Small intestine (tissue), 7 donors: ENCODE results near the gene XPC. TPM values are rescaled to one million over a fixed set of nuclear protein-coding genes. Genes with fewer than 3 reads are reported as not detected.

Experiments
- DNase-seq, 2 donors: peaks; one replicate each; pipeline versions ENCODE4 v3.0.0 to v3.0.0-alpha.2; 2013
- FAIRE-seq: peaks from 2 replicates; lab custom pipeline; 2012; peaks lifted over from hg19 to GRCh38; lab: Jason Lieb, UNC
- H3K27ac ChIP-seq, 3 donors: one replicate each; pipeline ENCODE4 v1.5.1; 2013; ENCODE audit warnings: low read length in 2 of 3, mild to moderate bottlenecking in 2 of 3, control low read depth in 1 of 3, inconsistent platforms in 1 of 3, low read depth in 1 of 3, moderate library complexity in 1 of 3
- H3K27me3 ChIP-seq, 3 donors: one replicate each; pipeline ENCODE4 v1.6.1; 2013; ENCODE audit warnings: low read length in 3 of 3, inconsistent platforms in 1 of 3; ENCODE audit not compliant: control insufficient read depth in 3 of 3, insufficient read depth in 3 of 3
- H3K36me3 ChIP-seq, 3 donors: one replicate each; pipeline ENCODE4 v1.6.1; 2013; ENCODE audit warnings: low read length in 3 of 3, inconsistent platforms in 1 of 3, low read depth in 1 of 3, mild to moderate bottlenecking in 1 of 3, moderate library complexity in 1 of 3; ENCODE audit not compliant: control insufficient read depth in 3 of 3, insufficient read depth in 2 of 3
- H3K4me1 ChIP-seq, 3 donors: one replicate each; pipeline ENCODE4 v1.6.1; 2013; ENCODE audit warnings: low read length in 2 of 3, inconsistent platforms in 1 of 3, low read depth in 1 of 3, mild to moderate bottlenecking in 1 of 3, moderate library complexity in 1 of 3; ENCODE audit not compliant: control insufficient read depth in 3 of 3, insufficient read depth in 2 of 3
- H3K4me3 ChIP-seq, 3 donors: one replicate each; pipeline ENCODE4 v1.5.1; 2013; ENCODE audit warnings: low read length in 3 of 3, control low read depth in 1 of 3, inconsistent platforms in 1 of 3, low read depth in 1 of 3, mild to moderate bottlenecking in 1 of 3, moderate library complexity in 1 of 3
- H3K9me3 ChIP-seq, 2 donors: one replicate each; pipeline ENCODE4 v1.6.1; 2013; ENCODE audit warnings: low read depth in 1 of 2, low read length in 1 of 2; ENCODE audit not compliant: control insufficient read depth in 2 of 2, insufficient read depth in 1 of 2
- WGBS, 3 donors: extraction: QIAGEN DNeasy Blood & Tissue Kit; methylation state at CpG; one replicate each; pipeline ENCODE4 v1.1.7; 2013; 5-methylcytosine and 5-hydroxymethylcytosine counted together
- polyA plus RNA-seq, 4 donors: library from polyadenylated mRNA; stranded (reverse) in 3 of 4; unstranded in 1 of 4; fragments of 200-250 nt in 3 of 4; fragments of 120-200 nt in 1 of 4; gene quantifications; one replicate each; pipeline versions ENCODE4 v1.2.1 to v1.2.3, GENCODE V29; 2013
- donor health status: healthy with polysubstance abuse.
- donor health status: control.
- donor health status: control.
- donor health status: Bipolar disorder and iron deficiency.
- donor health status: healthy.

The XPC gene
- polyA plus RNA-seq, 4 donors: 17.3 to 38.6 (median 24.4) TPM

- Histone ChIP-seq H3K27ac (no peak overlapping the region), H3K9me3 (no peaks in the 10 kb centered on the region), H3K27me3 (no peaks in the 10 kb centered on the region), H3K4me1 (no peaks in the 10 kb centered on the region), H3K4me3 (no peak overlapping the region), H3K36me3 (peaks cover 7 to 18% (median 7%) of the 10 kb centered on the region in 3 donors)
- 61 to 67% (median 62%) methylated on average over 4 of the region's 4 CpGs for WGBS, 3 donors
- no peak for FAIRE-seq
- no peak for DNase-seq
Measured at GRCh38 chr3:14188041-14188754, 9.8 kb upstream of the XPC start.

GRCh38 chr3:14186854-14187458 is 8.6 kb upstream of the XPC start:
- no peak for DNase-seq
- no peak for FAIRE-seq
- Histone ChIP-seq H3K27ac (no peak overlapping the region), H3K4me3 (no peak overlapping the region), H3K4me1 (peaks cover 0 to 2% (median 0%) of the 10 kb centered on the region in 3 donors), H3K9me3 (no peaks in the 10 kb centered on the region), H3K36me3 (peaks cover 7 to 19% (median 10%) of the 10 kb centered on the region in 3 donors), H3K27me3 (no peaks in the 10 kb centered on the region)
- WGBS, 3 donors: 95 to 99% (median 96%) methylated on average over 5 of the region's 5 CpGs

GRCh38 chr3:14183015-14183577 is 4.7 kb upstream of the XPC start:
- peaks cover 7 to 18% (median 10%) of the 10 kb centered on the region in 3 donors for H3K36me3 ChIP-seq
- H3K4me3 ChIP-seq: no peak overlapping the region
- DNase-seq (peak in 1 of 2 donors; percentile 25), FAIRE-seq (no peak)
- no peak overlapping the region for H3K27ac ChIP-seq
- H3K4me1 ChIP-seq: peaks cover 4 to 5% (median 5%) of the 10 kb centered on the region in 3 donors
- no peaks in the 10 kb centered on the region for H3K9me3 ChIP-seq
- WGBS, 3 donors: 15 to 44% (median 35%) methylated on average over 2 of the region's 2 CpGs
- no peaks in the 10 kb centered on the region for H3K27me3 ChIP-seq

GRCh38 chr3:14181253-14181652 is 2.9 kb upstream of the XPC start:
- FAIRE-seq (no peak), DNase-seq (no peak)
- peaks cover 7 to 10% (median 9%) of the 10 kb centered on the region in 3 donors for H3K4me1 ChIP-seq
- no peak overlapping the region for H3K27ac ChIP-seq
- no peak overlapping the region for H3K4me3 ChIP-seq
- H3K36me3 ChIP-seq: peaks cover 5 to 14% (median 7%) of the 10 kb centered on the region in 3 donors
- WGBS, 3 donors: 97 to 100% (median 98%) methylated on average over 3 of the region's 3 CpGs
- H3K27me3 ChIP-seq: no peaks in the 10 kb centered on the region
- H3K9me3 ChIP-seq: no peaks in the 10 kb centered on the region

GRCh38 chr3:14179795-14180194 is 1.4 kb upstream of the XPC start:
- peaks cover 8 to 14% (median 10%) of the 10 kb centered on the region in 3 donors for H3K4me1 ChIP-seq
- peaks cover 5 to 7% (median 7%) of the 10 kb centered on the region in 3 donors for H3K36me3 ChIP-seq
- WGBS, 3 donors: 88 to 97% (median 96%) methylated on average over 1 of the region's 1 CpG
- H3K4me3 ChIP-seq: peak overlapping the region in 1 of 3 donors; percentile 79
- no peaks in the 10 kb centered on the region for H3K27me3 ChIP-seq
- DNase-seq: no peak
- FAIRE-seq: no peak
- H3K9me3 ChIP-seq: no peaks in the 10 kb centered on the region
- H3K27ac ChIP-seq: no peak overlapping the region

GRCh38 chr3:14179114-14179465 is 689 bp upstream of the XPC start:
- Histone ChIP-seq H3K4me3 (peak overlapping the region; percentile 46 to 79 (median 72)), H3K9me3 (no peaks in the 10 kb centered on the region), H3K36me3 (peaks cover 3 to 6% (median 4%) of the 10 kb centered on the region in 3 donors), H3K27me3 (no peaks in the 10 kb centered on the region), H3K4me1 (peaks cover 8 to 16% (median 10%) of the 10 kb centered on the region in 3 donors), H3K27ac (peak overlapping the region; percentile 27 to 91 (median 85))
- WGBS, 3 donors: 0 to 3% (median 2%) methylated on average over 3 of the region's 3 CpGs
- DNase-seq: no peak
- FAIRE-seq: no peak

GRCh38 chr3:14177580-14178246 is 688 bp downstream of the XPC start:
- FAIRE-seq (no peak), DNase-seq (no peak)
- H3K4me1 ChIP-seq: peaks cover 8 to 16% (median 10%) of the 10 kb centered on the region in 3 donors
- H3K4me3 ChIP-seq: peak overlapping the region; percentile 75 to 91 (median 79)
- WGBS, 3 donors: 2 to 5% (median 4%) methylated on average over 10 of the region's 10 CpGs
- peaks cover 0 to 6% (median 4%) of the 10 kb centered on the region in 3 donors for H3K36me3 ChIP-seq
- H3K27me3 ChIP-seq: no peaks in the 10 kb centered on the region
- H3K27ac ChIP-seq: peak overlapping the region; percentile 93 to 97 (median 95)
- H3K9me3 ChIP-seq: no peaks in the 10 kb centered on the region
